Measurements from ENCODE around the gene DYNC2I2. TPM values are rescaled to one million over a fixed set of nuclear protein-coding genes. Genes with fewer than 3 reads are reported as not detected.
"Not testable (repeated sequence)": the region's sequence is repeated elsewhere in the genome, so short reads cannot be mapped to it uniquely, and the experiment has no call there.

The DYNC2I2 gene
- total RNA-seq, 1 donor from 2014 or later, result 36.1 TPM

DNA sequence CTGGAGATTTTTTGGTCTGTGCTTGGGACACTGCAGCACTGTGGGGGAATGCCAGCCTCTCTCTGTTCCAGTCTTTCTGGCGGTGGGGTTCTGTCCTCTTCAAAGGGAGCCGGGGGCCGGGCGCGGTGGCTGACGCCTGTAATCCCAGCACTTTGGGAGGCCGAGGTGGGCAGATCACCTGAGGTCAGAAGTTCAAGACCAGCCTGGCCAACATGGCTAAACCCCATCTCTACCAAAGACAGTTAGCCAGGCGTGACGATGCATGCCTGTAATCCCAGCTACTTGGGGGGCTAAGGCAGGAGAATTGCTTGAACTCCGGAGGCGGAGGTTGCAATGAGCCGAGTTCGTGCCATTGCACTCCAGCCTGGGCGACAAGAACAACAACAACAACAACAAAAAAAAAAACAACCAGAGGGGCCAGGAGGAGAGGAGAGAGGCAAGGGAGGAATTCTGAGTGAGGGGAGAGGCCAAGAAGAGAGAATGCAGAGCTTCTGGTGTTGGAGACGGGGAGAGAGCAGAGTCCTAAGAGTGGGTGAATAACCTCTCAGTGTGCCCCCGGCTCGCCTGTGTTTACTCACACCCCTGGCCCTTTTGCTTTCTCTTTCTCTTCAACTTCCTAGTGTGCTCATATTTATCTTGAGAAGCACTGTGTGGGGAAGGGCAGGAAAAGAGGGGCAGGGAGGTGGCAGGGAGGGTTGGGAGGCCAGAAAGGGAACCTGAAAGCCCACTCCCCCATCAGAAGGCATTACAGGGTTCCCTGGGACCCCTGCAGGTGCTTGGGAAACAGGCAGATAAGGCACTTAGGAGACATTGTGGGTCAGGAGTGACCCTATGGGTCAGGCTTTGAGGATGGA, 29.2 kb upstream of the DYNC2I2 start:
- DNase-seq (ENCODE audit: low spot score), result peak; percentile 53

DNA sequence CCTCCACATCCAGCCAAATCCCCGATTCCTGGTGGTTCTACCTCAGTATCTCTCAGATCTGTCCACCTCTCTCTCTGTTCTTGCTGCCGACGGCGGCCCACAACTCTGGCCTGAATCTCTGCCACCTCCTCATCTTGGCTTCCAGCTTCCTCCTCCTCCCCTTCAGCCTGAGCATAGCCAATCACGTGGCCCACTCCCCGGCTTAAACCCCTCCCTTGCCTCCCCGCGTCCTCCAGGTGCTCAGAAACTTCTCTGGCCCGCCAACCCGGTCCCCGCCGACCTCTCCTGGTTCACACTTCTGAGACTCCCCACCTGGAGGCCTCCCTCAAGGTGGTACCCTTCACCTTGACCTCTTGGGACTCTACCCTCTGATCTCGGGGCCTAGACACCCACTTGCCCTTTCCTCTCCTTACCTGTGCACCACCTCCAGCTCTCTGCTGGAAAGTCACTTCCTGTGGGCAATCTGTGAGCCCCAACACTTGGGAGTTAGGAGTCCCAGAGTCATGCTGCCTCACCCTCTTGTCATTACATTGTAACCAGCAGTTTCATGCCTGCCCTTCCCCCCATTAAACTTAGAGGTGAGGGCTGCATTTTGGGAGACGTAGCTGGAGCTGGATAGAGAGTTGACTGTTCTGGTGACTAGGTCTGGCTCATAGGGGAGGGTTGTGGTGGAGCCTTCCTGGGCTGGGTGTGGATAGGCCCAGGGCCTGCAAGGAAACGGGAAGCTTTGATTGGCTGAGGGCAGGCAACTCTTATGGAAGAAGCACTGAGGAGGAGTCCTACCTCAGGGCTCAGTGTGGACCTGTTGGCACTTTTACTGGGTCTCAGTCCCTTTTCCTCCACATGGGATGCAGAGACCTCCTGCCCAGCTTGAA, 27.9 kb upstream of the DYNC2I2 start:
- DNase-seq (ENCODE audit: low spot score), result peak; percentile 92

DNA sequence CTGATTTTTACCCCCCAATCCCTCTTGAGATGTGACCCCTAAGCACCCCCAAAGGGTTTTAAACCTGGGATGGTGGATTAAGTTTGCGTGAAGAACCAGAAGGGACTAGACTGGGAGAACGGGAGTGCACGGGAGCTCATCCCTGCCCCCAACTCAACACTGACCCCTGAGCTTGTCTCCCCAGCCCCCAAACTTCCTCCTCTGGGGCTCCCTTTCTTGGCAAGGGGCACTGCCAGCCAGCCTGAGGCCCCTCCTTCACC, 27.3 kb upstream of the DYNC2I2 start:
- no peak for DNase-seq (ENCODE audit: low spot score)

DNA sequence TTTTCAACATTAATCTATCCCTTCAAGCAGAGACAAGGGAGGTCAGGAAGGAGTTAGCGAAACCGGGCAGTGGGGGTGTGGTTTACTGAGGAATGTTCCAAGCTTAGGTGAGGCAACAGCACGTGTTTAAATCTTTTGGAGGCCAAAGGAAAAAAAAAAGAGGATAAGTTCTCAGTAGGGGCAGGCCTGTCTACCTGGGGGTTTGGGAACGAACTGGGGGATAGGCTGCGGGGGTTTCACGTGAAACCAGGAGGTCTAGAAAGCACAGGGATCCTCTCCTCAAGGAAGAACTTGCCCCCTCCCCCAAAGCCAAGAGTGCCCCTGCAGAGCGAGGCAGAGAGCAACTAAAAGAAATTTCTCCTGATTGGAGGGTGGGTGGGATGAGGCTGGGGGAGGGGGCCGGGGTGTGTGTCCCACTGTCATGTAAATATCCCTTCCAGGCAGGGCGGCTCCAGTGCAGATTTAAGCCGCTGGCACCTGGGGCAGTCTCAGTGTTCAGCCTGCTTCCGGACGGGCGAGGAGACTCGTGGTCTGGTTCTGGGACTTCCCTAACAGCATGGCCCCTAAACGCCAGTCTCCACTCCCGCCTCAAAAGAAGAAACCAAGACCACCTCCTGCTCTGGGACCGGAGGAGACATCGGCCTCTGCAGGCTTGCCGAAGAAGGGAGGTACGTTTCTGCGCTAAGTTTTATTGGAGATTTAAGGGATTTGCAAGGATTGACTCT, 26.9 kb upstream of the DYNC2I2 start:
- DNase-seq (ENCODE audit: low spot score), result peak; percentile 82

DNA sequence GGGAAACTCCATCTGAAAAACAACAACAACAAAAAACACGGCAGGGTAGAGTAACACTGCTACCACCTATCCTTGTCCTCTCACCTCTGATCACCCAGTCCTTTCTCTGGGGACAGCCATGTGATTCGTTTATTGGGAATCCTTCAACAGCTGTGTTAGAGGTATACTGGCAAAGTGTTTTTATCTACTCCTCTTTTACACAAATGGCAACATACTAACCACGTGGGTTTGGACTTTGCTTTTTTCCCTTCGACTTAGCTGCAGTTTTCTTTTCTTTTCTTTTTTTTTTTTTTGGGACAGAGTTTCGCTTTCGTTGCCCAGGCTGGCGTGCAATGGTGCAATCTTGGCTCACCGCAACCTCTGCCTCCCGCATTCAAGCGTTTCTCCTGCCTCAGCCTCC, 21.1 kb upstream of the DYNC2I2 start:
- no peak for DNase-seq (ENCODE audit: low spot score)

DNA sequence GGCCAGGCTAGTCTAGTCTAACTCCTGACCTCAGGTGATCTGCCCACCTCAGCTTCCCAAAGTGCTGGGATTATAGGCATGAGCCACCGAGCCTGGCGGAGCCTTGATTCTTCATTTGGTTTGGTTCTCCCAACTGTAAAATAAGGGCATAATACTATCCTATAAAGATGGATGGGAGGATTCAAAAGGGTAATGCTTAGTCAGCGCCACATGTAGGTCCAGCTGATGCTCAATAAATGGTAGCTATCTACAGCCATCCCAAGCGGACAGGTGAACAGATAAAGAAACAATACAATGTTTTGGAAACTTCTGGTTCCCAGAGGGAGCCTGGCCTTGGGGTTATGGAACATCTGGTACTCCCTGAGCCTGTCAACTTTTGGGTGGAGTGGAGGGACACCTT, 18.7 kb upstream of the DYNC2I2 start:
- no peak for DNase-seq (ENCODE audit: low spot score)

DNA sequence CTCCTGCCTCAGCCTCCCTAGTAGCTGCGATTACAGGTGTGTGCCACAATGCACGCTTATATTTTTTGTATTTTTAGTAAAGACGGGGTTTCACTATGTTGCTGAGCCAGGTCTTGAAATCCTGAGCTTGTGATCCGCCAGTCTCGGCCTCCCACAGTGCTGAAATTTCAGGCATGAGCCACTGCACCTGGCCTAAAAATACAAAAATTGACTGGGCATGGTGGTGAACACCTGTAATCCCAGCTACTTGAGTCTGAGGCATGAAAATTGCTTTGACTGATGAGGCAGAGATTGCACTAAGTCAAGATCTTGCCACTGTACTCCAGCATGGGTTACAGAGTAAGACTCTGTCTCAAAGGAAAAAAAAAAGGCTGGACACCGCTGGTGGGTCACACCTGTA, 13.1 kb upstream of the DYNC2I2 start:
- no peak for DNase-seq (ENCODE audit: low spot score)

DNA sequence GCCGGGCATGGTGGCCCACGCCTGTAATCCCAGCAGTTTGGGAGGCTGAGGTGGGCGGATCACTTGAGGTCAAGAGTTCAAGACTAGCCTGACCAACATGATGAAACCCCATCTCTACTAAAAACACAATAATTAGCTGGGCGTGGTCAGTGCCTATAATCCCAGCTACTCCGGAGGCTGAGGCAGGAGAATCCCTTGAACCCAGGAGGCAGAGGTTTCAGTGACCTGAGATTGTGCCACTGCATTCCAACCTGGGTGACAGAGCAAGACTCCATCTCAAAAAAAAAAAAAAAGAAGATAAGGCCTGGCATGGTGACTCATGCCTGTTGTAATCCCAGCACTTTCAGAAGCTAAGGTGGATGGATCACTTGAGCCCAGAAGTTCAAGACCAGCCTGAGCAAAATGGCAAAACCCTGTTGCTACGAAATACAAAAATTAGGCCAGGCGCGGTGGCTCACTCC, 9.9 kb upstream of the DYNC2I2 start:
- not testable (repeated sequence) for DNase-seq (ENCODE audit: low spot score)

DNA sequence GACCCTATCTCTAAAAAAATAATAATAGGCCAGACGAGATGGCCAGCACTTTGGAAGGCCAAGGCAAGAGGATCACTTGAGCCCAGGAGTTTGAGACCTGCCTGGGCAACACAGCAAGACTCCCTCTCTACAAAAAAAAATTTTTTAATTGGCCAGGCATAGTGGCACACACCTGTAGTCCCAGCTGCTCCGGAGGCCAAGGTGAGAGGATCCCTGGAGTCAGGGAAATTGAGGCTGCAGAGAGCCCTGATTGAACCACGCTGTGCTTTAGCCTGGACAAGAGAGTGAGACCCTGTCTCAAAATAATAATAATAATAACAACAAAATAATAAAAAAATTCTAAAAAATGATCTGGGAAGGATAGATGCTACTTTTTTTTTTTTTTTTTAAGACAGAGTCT, 1.1 kb upstream of the DYNC2I2 start:
- no peak for DNase-seq (ENCODE audit: low spot score)

DNA sequence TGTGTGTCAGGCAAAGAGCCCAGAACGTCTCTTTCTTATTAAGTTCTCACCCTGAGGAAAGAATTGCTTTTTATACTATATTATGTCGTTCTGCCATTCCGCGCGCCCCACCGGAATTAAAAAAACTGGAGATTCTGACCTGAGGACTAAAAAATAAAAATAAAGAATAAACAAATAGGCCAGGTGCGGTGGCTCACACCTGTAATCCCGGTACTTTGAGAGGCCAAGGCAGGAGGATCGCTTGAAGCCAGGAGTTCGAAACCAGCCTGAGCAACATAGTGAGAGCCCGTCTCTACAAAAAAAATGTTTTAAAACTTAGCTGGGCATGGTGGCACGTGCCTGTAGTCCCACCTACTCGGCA, 677 bp upstream of the DYNC2I2 start:
- DNase-seq (ENCODE audit: low spot score), result no peak

DNA sequence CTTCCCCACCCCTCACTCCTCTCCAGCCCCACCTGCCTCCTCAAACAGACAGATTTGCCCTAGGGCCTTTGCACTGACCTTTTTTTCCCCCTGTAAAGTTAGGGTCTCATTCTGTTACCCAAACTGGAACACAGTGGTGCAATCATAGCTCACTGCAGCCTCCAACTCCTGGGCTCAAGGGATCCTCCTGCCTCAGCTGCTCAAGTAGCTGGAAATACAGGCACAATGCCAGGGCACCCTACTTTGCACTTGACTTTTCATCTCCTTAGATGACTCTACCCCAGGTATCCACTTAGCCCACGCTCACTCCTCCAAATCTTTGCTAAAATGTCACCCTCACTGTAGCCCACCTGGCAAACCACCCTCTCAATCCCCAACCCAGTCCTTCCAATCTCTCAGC, 2.2 kb downstream of the DYNC2I2 start:
- no peak for DNase-seq (ENCODE audit: low spot score)

DNA sequence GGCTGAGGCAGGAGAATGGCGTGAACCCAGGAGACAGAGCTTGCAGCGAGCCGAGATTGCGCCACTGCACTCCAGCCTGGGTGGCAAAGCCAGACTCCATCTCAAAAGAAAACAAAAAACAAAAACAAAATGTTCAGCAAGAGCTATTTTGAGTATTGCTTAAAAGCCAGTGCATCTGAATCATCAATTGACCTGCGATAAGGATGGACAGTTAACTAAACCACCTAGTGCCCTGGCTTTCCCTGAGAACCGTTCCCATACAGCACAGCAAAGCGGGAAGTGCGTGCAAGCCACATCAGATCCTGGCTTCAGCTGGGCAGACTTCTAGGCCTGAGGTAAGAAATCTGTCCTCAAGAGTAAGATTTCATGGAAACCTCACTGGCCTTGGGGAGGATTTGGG, 2.7 kb downstream of the DYNC2I2 start:
- DNase-seq (ENCODE audit: low spot score), result no peak

DNA sequence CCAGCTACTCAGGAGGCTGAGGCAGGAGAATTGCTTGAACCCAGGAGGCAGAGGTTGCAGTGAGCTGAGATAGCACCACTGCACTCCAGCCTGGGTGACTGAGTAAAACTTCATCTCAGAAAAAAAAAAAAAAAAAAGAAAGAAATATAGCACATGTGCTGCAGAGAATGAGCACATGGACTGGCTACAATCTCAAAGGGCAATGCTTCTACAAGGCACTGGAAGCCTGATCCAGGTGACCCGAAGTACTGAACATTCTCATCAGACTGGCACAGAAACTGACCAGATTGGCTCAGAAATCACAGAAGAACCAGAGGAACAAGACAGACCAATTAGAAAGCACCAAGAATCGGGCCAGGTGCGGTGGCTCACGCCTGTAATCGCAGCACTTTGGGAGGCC, 4.8 kb downstream of the DYNC2I2 start:
- no peak for DNase-seq (ENCODE audit: low spot score)

DNA sequence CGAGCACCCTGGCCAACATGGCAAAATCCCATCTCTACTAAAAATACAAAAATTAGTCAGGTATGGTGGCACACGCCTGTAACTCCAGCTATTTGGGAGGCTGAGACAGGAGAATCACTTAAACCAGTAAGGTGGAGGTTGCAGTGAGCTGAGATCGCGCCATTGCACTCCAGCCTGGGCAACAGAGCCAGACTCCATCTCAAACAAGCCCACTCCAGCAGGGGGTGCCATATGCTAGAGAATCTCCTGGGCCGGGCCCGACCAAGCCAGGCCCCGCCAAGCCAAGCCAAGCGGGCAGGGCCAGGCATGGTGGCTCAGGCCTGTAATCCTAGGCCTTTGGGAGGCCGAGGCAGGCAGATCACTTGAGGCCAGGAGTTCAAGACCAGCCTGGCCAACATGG, 8.4 kb downstream of the DYNC2I2 start:
- not testable (repeated sequence) for DNase-seq (ENCODE audit: low spot score)

DNA sequence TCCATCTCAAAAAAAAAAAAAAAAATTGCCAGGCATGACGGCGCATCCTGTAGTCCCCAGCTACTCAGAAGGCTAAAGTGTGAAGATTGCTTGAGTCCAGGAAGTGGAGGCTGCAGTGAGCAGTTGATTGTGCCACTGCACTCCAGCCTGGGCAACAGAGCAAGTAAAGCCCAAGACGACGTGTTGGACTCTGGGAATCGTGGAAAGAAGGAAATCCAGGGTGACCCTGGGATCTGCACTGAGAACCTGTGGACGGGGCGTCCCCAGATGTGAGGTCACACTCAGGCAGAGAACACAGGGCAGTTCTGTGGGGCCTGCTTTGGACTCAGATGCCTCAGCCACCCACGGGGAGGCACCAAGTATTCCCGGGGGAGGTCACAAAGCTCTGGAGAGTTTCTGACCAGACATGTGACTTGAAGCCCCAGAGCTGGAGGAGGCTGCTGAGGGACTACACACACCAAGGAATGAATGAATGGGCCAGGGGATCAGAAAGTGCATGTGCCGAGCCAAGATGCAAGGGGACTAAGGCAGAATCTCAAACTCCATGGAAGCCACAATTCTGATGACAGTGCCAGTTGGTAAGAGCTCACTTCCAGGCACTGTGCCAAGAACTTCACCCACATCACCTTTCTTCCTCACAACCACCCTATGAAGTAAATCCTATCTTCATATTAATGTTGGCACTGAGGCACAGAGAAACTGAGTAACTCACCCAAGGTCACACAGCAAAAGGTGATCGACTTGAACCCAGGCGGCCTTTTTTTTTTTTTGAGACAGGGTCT, 12.9 kb downstream of the DYNC2I2 start:
- DNase-seq (ENCODE audit: low spot score), result no peak

DNA sequence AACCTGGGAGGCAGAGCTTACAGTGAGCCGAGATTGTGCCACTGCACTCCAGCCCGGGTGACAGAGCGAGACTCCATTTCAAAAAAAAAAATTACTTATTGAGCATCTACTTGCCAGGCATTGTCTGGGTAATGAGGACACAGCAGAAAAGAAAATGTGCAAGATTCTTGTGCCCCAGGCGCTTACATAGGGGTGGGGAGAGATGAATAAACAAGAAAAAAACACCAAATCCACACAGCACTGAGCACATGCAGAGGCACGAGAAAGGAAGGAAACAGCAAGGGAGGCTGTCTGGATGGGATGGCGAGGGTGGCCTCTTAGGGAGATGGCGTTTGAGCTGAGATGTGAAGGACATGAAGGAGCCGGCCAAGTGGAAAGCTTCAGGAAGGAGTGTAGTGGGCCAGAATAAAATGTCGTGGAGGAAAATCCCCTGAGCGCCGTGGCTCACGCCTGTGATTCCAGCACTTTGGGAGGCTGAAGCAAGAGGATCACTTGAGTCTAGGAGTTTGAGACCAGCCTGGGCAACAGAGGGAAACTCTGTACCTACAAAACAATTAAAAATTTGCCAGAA, 13.9 kb downstream of the DYNC2I2 start:
- no peak for DNase-seq (ENCODE audit: low spot score)

DNA sequence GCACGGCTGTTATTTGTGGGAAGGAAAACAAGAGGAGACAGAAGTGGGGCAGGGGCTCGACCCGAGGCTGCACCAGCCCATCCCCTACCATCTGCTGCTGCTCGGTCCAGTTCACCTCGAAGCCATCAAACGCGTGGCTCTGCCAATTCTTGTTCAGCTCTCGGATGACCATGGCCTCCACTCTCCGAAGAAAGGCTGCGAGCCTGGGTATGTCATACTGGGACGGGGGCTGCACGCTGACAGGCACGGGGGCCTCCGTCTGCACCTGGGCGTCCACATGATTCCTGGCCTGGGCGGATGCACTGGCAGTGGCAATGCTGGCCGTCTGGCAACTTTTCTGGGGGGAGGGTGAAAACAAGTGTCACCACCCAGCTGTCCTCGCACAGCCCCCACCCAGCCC, 16.0 kb downstream of the DYNC2I2 start:
- no peak for DNase-seq (ENCODE audit: low spot score)

DNA sequence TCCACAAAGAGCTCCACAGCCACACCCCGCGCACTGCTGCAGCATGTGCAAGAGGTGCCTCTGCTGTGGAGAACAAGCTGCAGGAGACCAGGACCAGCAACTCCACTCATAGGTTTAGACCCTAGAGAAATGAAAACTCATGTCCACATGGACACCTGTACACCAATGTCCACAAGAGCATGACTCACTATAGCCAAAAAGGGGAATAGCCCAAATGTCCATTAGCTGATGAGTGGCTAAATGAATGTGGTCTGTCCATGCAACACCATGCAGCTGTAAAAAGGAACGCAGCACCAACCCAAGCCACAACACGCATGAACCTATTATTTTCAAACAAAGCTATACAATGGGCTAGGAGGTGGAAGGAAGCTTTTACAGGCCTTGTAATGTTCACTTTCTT, 18.1 kb downstream of the DYNC2I2 start:
- DNase-seq (ENCODE audit: low spot score), result no peak

DNA sequence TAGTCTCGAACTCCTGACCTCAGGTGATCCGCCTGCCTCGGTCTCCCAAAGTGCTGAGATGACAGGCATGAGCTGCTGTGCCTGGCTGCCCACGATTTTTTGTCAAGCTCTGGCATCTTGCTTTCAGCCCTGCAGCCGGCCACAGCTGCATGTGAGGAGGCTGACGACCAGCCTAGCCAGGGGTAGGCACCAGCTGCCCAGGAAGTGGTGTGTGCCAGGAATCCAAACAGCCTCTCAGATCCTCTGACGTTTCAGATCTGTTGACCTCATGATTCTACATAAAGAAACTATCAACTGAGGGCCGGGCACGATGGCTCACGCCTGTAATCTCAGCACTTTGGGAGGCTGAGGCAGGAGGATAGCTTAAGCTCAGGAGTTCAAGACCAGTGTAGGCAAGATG, 19.0 kb downstream of the DYNC2I2 start:
- DNase-seq (ENCODE audit: low spot score), result no peak

DNA sequence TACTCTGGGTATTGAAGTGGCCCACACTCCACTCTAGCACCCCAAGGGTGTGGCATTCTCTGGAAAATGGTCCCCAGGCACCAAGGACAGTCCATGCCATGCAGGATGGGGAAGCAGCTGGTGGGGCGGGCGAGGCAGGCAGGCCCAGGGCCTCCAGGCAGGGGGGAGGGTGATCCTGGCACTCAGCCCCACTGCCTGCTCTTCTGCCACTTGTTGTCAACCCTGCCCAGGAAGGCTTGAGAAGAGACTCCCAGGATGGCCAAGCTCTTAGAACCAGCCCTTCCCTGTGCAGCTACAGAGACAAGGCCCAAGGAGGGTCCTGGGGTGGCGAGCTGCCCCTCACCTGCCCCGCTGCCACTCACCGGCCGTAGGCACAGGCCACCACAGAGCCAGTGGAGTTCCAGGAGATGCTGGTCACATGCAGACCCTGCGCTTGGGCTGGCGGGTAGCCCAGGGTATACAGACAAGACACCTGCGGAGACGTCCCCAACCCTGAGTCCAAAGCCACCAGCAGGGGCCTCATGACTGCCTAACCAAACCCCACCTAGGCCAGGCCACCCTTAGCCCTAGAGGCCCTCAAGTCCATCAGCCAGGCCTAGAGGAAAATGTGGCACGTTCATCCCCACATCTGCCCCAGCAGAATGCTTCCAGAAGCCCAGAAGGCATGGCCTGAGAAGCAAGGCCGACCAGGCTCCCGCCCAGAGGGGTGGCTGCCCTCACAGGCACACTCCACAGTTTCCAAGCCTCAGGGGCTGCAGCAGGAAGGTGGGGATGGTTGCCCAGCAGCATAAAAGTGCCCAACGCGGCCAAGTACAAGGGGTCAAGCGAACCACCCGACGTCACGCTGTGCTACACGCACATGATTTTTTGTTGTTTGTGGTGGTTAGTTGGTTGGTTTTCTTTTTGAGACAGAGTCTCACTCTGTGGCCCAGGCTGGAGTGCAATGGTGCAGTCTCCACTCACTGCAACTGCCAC, 19.8 kb downstream of the DYNC2I2 start:
- no peak for DNase-seq (ENCODE audit: low spot score)
